SK-N-SH treated with all-trans-retinoic acid at 6 μM for 48 hours (cell line): ENCODE data around the gene ADCY5.

ENCODE experiments used
- ARNTL ChIP-seq: fragments of 450-650 bp; formaldehyde crosslinking; IDR thresholded peaks from 2 replicates; pipeline ENCODE4 v1.5.0; 2020; ENCODE audit warnings: low read depth, mild to moderate bottlenecking, moderate library complexity, borderline replicate concordance
- CSRNP3 ChIP-seq: fragments of 250-450 bp; sonication (Bioruptor Pico); IDR thresholded peaks from 2 replicates; pipeline ENCODE4 v1.5.1; 2021; ENCODE audit warnings: mild to moderate bottlenecking, moderate library complexity
- ISL1 ChIP-seq: fragments of 250-450 bp; sonication (Bioruptor Pico); IDR thresholded peaks from 2 replicates; pipeline ENCODE4 v2.1.2; 2022; ENCODE audit warnings: mild to moderate bottlenecking, moderate library complexity
- RARB ChIP-seq: fragments of 250-450 bp; sonication (Bioruptor Pico); IDR thresholded peaks from 2 replicates; pipeline ENCODE4 v1.8.0; 2021; ENCODE audit warnings: mild to moderate bottlenecking, moderate library complexity
- SNAI2 ChIP-seq: fragments of 250-450 bp; sonication (Bioruptor Pico); IDR thresholded peaks from 2 replicates; pipeline ENCODE4 v1.5.0; 2020; ENCODE audit warnings: mild to moderate bottlenecking, moderate library complexity
- ZC3H10 ChIP-seq: fragments of 250-450 bp; sonication (Bioruptor Pico); IDR thresholded peaks from 2 replicates; pipeline ENCODE4 v1.5.1; 2021; ENCODE audit warnings: mild to moderate bottlenecking, moderate library complexity
- ZNF70 ChIP-seq: fragments of 450-650 bp; formaldehyde crosslinking; IDR thresholded peaks from 2 replicates; pipeline ENCODE4 v1.5.0; 2020; ENCODE audit warnings: mild to moderate bottlenecking, moderate library complexity
- ZNF8 ChIP-seq: fragments of 450-650 bp; formaldehyde crosslinking; IDR thresholded peaks from 2 replicates; pipeline ENCODE4 v1.5.0; 2020; ENCODE audit warnings: mild to moderate bottlenecking, moderate library complexity
- TF ChIP-seq, protein P1 (sequence below): fragments of 250-450 bp; sonication (Bioruptor Pico); IDR thresholded peaks from 2 replicates; pipeline ENCODE4 v1.5.0; 2020; ENCODE audit warnings: mild to moderate bottlenecking, moderate library complexity
- TF ChIP-seq, protein P2 (sequence below): fragments of 250-450 bp; sonication (Bioruptor Pico); IDR thresholded peaks from 2 replicates; pipeline ENCODE4 v1.5.1; 2020; ENCODE audit warnings: low read depth, mild to moderate bottlenecking, moderate library complexity
- TF ChIP-seq, protein P3 (sequence below): fragments of 250-450 bp; sonication (Bioruptor Pico); IDR thresholded peaks from 2 replicates; pipeline ENCODE4 v1.8.0; 2020; ENCODE audit warnings: mild to moderate bottlenecking, moderate library complexity, borderline replicate concordance

GRCh38 chr3:123296261-123296660 lies 152.6 kb downstream of the ADCY5 start:
- TF ChIP-seq SNAI2, result no peak
- no peak for TF ChIP-seq ARNTL (CRISPR knock-in tag)
- no peak for TF ChIP-seq CSRNP3 (CRISPR knock-in tag)
- TF ChIP-seq, protein P1, sequence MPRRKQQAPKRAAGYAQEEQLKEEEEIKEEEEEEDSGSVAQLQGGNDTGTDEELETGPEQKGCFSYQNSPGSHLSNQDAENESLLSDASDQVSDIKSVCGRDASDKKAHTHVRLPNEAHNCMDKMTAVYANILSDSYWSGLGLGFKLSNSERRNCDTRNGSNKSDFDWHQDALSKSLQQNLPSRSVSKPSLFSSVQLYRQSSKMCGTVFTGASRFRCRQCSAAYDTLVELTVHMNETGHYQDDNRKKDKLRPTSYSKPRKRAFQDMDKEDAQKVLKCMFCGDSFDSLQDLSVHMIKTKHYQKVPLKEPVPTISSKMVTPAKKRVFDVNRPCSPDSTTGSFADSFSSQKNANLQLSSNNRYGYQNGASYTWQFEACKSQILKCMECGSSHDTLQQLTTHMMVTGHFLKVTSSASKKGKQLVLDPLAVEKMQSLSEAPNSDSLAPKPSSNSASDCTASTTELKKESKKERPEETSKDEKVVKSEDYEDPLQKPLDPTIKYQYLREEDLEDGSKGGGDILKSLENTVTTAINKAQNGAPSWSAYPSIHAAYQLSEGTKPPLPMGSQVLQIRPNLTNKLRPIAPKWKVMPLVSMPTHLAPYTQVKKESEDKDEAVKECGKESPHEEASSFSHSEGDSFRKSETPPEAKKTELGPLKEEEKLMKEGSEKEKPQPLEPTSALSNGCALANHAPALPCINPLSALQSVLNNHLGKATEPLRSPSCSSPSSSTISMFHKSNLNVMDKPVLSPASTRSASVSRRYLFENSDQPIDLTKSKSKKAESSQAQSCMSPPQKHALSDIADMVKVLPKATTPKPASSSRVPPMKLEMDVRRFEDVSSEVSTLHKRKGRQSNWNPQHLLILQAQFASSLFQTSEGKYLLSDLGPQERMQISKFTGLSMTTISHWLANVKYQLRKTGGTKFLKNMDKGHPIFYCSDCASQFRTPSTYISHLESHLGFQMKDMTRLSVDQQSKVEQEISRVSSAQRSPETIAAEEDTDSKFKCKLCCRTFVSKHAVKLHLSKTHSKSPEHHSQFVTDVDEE (CRISPR knock-in tag), result no peak
- TF ChIP-seq, protein P2, sequence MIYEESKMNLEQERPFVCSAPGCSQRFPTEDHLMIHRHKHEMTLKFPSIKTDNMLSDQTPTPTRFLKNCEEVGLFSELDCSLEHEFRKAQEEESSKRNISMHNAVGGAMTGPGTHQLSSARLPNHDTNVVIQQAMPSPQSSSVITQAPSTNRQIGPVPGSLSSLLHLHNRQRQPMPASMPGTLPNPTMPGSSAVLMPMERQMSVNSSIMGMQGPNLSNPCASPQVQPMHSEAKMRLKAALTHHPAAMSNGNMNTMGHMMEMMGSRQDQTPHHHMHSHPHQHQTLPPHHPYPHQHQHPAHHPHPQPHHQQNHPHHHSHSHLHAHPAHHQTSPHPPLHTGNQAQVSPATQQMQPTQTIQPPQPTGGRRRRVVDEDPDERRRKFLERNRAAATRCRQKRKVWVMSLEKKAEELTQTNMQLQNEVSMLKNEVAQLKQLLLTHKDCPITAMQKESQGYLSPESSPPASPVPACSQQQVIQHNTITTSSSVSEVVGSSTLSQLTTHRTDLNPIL (CRISPR knock-in tag), result no peak
- TF ChIP-seq ZNF70 (CRISPR knock-in tag), result no peak
- no peak for TF ChIP-seq ZNF8 (CRISPR knock-in tag)
- no peak for TF ChIP-seq ZC3H10 (CRISPR knock-in tag)
- TF ChIP-seq, protein P3, sequence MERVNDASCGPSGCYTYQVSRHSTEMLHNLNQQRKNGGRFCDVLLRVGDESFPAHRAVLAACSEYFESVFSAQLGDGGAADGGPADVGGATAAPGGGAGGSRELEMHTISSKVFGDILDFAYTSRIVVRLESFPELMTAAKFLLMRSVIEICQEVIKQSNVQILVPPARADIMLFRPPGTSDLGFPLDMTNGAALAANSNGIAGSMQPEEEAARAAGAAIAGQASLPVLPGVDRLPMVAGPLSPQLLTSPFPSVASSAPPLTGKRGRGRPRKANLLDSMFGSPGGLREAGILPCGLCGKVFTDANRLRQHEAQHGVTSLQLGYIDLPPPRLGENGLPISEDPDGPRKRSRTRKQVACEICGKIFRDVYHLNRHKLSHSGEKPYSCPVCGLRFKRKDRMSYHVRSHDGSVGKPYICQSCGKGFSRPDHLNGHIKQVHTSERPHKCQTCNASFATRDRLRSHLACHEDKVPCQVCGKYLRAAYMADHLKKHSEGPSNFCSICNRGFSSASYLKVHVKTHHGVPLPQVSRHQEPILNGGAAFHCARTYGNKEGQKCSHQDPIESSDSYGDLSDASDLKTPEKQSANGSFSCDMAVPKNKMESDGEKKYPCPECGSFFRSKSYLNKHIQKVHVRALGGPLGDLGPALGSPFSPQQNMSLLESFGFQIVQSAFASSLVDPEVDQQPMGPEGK (CRISPR knock-in tag), result no peak
- no peak for TF ChIP-seq RARB
- TF ChIP-seq ISL1 (CRISPR knock-in tag), result no peak
